HEK293 (cell line): ENCODE data around the gene NUFIP2.
A peak's percentile ranks its signal among the peaks of the same experiment; 100 is the strongest.

Experiments used
- CTCF ChIA-PET: fragments of 350-600 bp; formaldehyde crosslinking; extraction: SDS; loops from one replicate; lab custom pipeline; 2021; ENCODE audit warnings: antibody characterized with exemption; lab: Yijun Ruan, JAX
- POLR2A ChIA-PET: fragments of 300-600 bp; formaldehyde crosslinking; extraction: SDS; loops from one replicate; lab custom pipeline; 2020; ENCODE audit warnings: antibody characterized with exemption, inconsistent platforms; lab: Yijun Ruan, JAX
- H3K27ac ChIP-seq: fragments of 200-500 bp; sonication (Bioruptor generic); 2 replicates; pipeline ENCODE4 v1.5.1; 2014; ENCODE audit warnings: low read depth, low read length, control low read depth, inconsistent platforms; ENCODE audit errors: extremely low read depth
- H3K36me3 ChIP-seq, 2 experiments: fragments of 200-500 bp in 1 of 2; sonication (Bioruptor generic) in 1 of 2; 1 replicate in 1 of 2; 2 replicates in 1 of 2; pipeline ENCODE4 v1.5.1; 2014 to 2017; ENCODE audit warnings: inconsistent platforms in 2 of 2, low read length in 2 of 2; ENCODE audit not compliant: control insufficient read depth in 2 of 2, insufficient read depth in 1 of 2
- H3K4me1 ChIP-seq: fragments of 200-500 bp; sonication (Bioruptor generic); 2 replicates; pipeline ENCODE4 v1.5.1; 2014; ENCODE audit warnings: mild to moderate bottlenecking, low read length, inconsistent platforms; ENCODE audit not compliant: control insufficient read depth, insufficient read depth
- H3K4me3 ChIP-seq: 2 replicates; pipeline ENCODE4 v1.5.1; 2011; ENCODE audit warnings: low read depth, mild to moderate bottlenecking, control low read depth, low read length, moderate library complexity
- H3K9me3 ChIP-seq: fragments of 200-500 bp; sonication (Bioruptor generic); 2 replicates; pipeline ENCODE4 v1.5.1; 2014; ENCODE audit warnings: low read depth, low read length, inconsistent platforms; ENCODE audit not compliant: control insufficient read depth, insufficient read depth
- PATZ1 ChIP-seq: fragments of 450-650 bp; formaldehyde crosslinking; IDR thresholded peaks from 2 replicates; pipeline ENCODE4 v1.5.1; 2016; ENCODE audit warnings: missing biosample characterization, missing genetic modification characterization
- PRDM10 ChIP-seq: fragments of 450-650 bp; formaldehyde crosslinking; IDR thresholded peaks from 2 replicates; pipeline ENCODE4 v1.5.1; 2016; ENCODE audit warnings: missing biosample characterization, missing genetic modification characterization
- TCF7L2 ChIP-seq: IDR thresholded peaks from 2 replicates; pipeline ENCODE4 v1.6.1; 2011; ENCODE audit warnings: low read depth, mild to moderate bottlenecking, inconsistent platforms, low read length, moderate library complexity, borderline replicate concordance
- ZBTB10 ChIP-seq: fragments of 450-650 bp; formaldehyde crosslinking; IDR thresholded peaks from 2 replicates; pipeline ENCODE4 v1.5.1; 2016; ENCODE audit warnings: missing biosample characterization, missing genetic modification characterization
- ZBTB20 ChIP-seq: fragments of 450-650 bp; formaldehyde crosslinking; IDR thresholded peaks from 2 replicates; pipeline ENCODE4 v1.5.1; 2016; ENCODE audit warnings: missing biosample characterization, missing genetic modification characterization
- ZFHX2 ChIP-seq: fragments of 450-650 bp; formaldehyde crosslinking; conservative IDR thresholded peaks from 2 replicates; pipeline ENCODE4 v1.5.1; 2016; ENCODE audit warnings: missing biosample characterization, missing genetic modification characterization
- ZIC2 ChIP-seq: fragments of 450-650 bp; formaldehyde crosslinking; IDR thresholded peaks from 2 replicates; pipeline ENCODE4 v1.5.1; 2016; ENCODE audit warnings: missing biosample characterization, missing genetic modification characterization
- ZNF112 ChIP-seq: fragments of 450-650 bp; formaldehyde crosslinking; IDR thresholded peaks from 2 replicates; pipeline ENCODE4 v1.5.0; 2017; ENCODE audit warnings: missing biosample characterization, missing genetic modification characterization
- ZNF214 ChIP-seq: fragments of 450-650 bp; formaldehyde crosslinking; IDR thresholded peaks from 2 replicates; pipeline ENCODE4 v1.5.1; 2017; ENCODE audit warnings: missing biosample characterization, mild to moderate bottlenecking, missing genetic modification characterization, borderline replicate concordance
- ZNF324 ChIP-seq: fragments of 450-650 bp; formaldehyde crosslinking; IDR thresholded peaks from 2 replicates; pipeline ENCODE4 v1.5.1; 2016; ENCODE audit warnings: missing biosample characterization, missing genetic modification characterization
- ZNF394 ChIP-seq: fragments of 450-650 bp; formaldehyde crosslinking; IDR thresholded peaks from 2 replicates; pipeline ENCODE4 v1.5.1; 2016; ENCODE audit warnings: missing biosample characterization, missing genetic modification characterization, mild to moderate bottlenecking, moderate library complexity, borderline replicate concordance
- ZNF426 ChIP-seq: fragments of 450-650 bp; formaldehyde crosslinking; IDR thresholded peaks from 2 replicates; pipeline ENCODE4 v1.5.1; 2017; ENCODE audit warnings: missing biosample characterization, missing genetic modification characterization, mild to moderate bottlenecking, inconsistent platforms, moderate library complexity
- ZNF449 ChIP-seq: fragments of 450-650 bp; formaldehyde crosslinking; IDR thresholded peaks from 2 replicates; pipeline ENCODE4 v1.5.1; 2017; ENCODE audit warnings: missing biosample characterization, mild to moderate bottlenecking, missing genetic modification characterization, moderate library complexity
- ZNF518A ChIP-seq: fragments of 450-650 bp; formaldehyde crosslinking; conservative IDR thresholded peaks from 2 replicates; pipeline ENCODE4 v1.5.1; 2016; ENCODE audit warnings: low read depth, missing biosample characterization, missing genetic modification characterization
- ZNF645 ChIP-seq: fragments of 450-650 bp; formaldehyde crosslinking; IDR thresholded peaks from 2 replicates; pipeline ENCODE4; 2016; ENCODE audit warnings: missing biosample characterization, missing genetic modification characterization
- ZNF837 ChIP-seq: fragments of 450-650 bp; formaldehyde crosslinking; IDR thresholded peaks from 2 replicates; pipeline ENCODE4 v1.5.1; 2016; ENCODE audit warnings: missing biosample characterization, missing genetic modification characterization
- ZNF843 ChIP-seq: fragments of 450-650 bp; formaldehyde crosslinking; IDR thresholded peaks from 2 replicates; pipeline ENCODE4 v1.5.1; 2016; ENCODE audit warnings: missing biosample characterization, missing genetic modification characterization
- ZSCAN23 ChIP-seq: fragments of 450-650 bp; formaldehyde crosslinking; IDR thresholded peaks from 2 replicates; pipeline ENCODE4 v1.5.1; 2016; ENCODE audit warnings: missing biosample characterization, missing genetic modification characterization

NUFIP2 gene

GRCh38 chr17:29292992-29293889 is 707 bp downstream of the NUFIP2 start:
- Histone ChIP-seq H3K4me1 (peaks cover 11% of the 10 kb centered on the region), H3K9me3 (no peaks in the 10 kb centered on the region), H3K4me3 (peak overlapping the region; percentile 86), H3K27ac (peak overlapping the region; percentile 99), H3K36me3 (peaks cover 24 to 28% of the 10 kb centered on the region in 2 experiments)
- CTCF ChIA-PET = interaction anchor here (0.6 to 3.5 kb wide), 10 partner anchors 15 to 877 kb away, joined by 3 to 36 read pairs (median 4); no protein-coding TSS in a partner anchor
- POLR2A ChIA-PET = interaction anchor here (0.5 to 3.3 kb wide), 64 partner anchors 8 to 1149 kb away, joined by 3 to 33 read pairs (median 4); partner anchors contain the start of genes ANKRD13B, MYO18A, PHF12 and RPL23A
- TF ChIP-seq ZNF112 (no peak), ZNF394 (tag by site-specific recombination) (0 out of 2 replicates have a peak, but pooled peaks have one; percentile 13), PRDM10 (tag by site-specific recombination) (peak; percentile 82), ZBTB20 (peak; percentile 29), PATZ1 (tag by site-specific recombination) (peak; percentile 98), ZNF843 (tag by site-specific recombination) (0 out of 2 replicates have a peak, but pooled peaks have one; percentile 27), ZNF449 (peak; percentile 38), ZNF518A (tag by site-specific recombination) (no peak), ZFHX2 (tag by site-specific recombination) (0 out of 2 replicates have a peak, but pooled peaks have one; percentile 7), ZNF214 (tag by site-specific recombination) (no peak), ZSCAN23 (tag by site-specific recombination) (no peak), ZNF837 (tag by site-specific recombination) (no peak), ZBTB10 (tag by site-specific recombination) (peak; percentile 100), ZNF324 (tag by site-specific recombination) (0 out of 2 replicates have a peak, but pooled peaks have one; percentile 59), ZIC2 (tag by site-specific recombination) (peak; percentile 60), TCF7L2 (no peak), ZNF645 (tag by site-specific recombination) (no peak; the same call in 1 of the 2 replicates), ZNF426 (tag by site-specific recombination) (no peak)
